Measurements from ENCODE around the gene LTBP4.

Gene LTBP4

GRCh38 chr19:40603389-40604170 lies 2.4 kb downstream of the LTBP4 start:
- Histone ChIP-seq H3K36me3 (no peaks in the 10 kb centered on the region), H3K27me3 (no peaks in the 10 kb centered on the region; the same call in 1 of the 2 replicates), H3K4me3 (peak overlapping the region; percentile 90), H3K9me3 (no peaks in the 10 kb centered on the region), H3K9ac (peak overlapping the region; percentile 91), H3K27ac (peak overlapping the region; percentile 93), H3K4me2 (peak overlapping the region; percentile 100), H4K20me1 (peaks cover 16% of the 10 kb centered on the region), H3K4me1 (peaks cover 74% of the 10 kb centered on the region)
- TF ChIP-seq Cebpa-rat (IDR thresholded peaks at IDR 0.05) = no peak

- peaks cover 16% of the 10 kb centered on the region for H4K20me1 ChIP-seq
- H3K27ac ChIP-seq = no peak overlapping the region
- peak overlapping the region; percentile 90; the same call in 1 of the 2 replicates for H3K4me3 ChIP-seq
- no peaks in the 10 kb centered on the region for H3K27me3 ChIP-seq
- H3K9me3 ChIP-seq = no peaks in the 10 kb centered on the region
- no peaks in the 10 kb centered on the region for H3K36me3 ChIP-seq
- H3K4me2 ChIP-seq = peak overlapping the region; percentile 100
- no peak for TF ChIP-seq Cebpa-rat (IDR thresholded peaks at IDR 0.05)
- H3K9ac ChIP-seq = no peak overlapping the region
- peaks cover 75% of the 10 kb centered on the region for H3K4me1 ChIP-seq
These were observed 3.0 kb downstream of the LTBP4 start for GRCh38 chr19:40604171-40604646.

- TF ChIP-seq Cebpa-rat (IDR thresholded peaks at IDR 0.05) = no peak
- Histone ChIP-seq H3K9me3 (no peaks in the 10 kb centered on the region), H3K36me3 (no peaks in the 10 kb centered on the region), H3K4me2 (peak overlapping the region; percentile 100), H3K27ac (peak overlapping the region; percentile 74; the same call in 1 of the 2 replicates), H3K27me3 (no peaks in the 10 kb centered on the region), H3K9ac (peak overlapping the region; percentile 77; the same call in 1 of the 2 replicates), H3K4me3 (peak overlapping the region; percentile 90), H4K20me1 (peaks cover 16% of the 10 kb centered on the region), H3K4me1 (peaks cover 74% of the 10 kb centered on the region)
These were observed 3.6 kb downstream of the LTBP4 start for GRCh38 chr19:40604647-40605215.

GRCh38 chr19:40605216-40605971 lies 4.2 kb downstream of the LTBP4 start:
- Histone ChIP-seq H3K27me3 (no peaks in the 10 kb centered on the region), H3K9me3 (no peaks in the 10 kb centered on the region), H3K9ac (peak overlapping the region; percentile 77), H3K36me3 (no peaks in the 10 kb centered on the region), H3K4me3 (peak overlapping the region; percentile 69), H4K20me1 (peaks cover 16% of the 10 kb centered on the region), H3K4me1 (peaks cover 74% of the 10 kb centered on the region), H3K27ac (peak overlapping the region; percentile 74), H3K4me2 (peak overlapping the region; percentile 100)
- no peak for TF ChIP-seq Cebpa-rat (IDR thresholded peaks at IDR 0.05)

GRCh38 chr19:40607311-40608239 lies 6.4 kb downstream of the LTBP4 start:
- H3K9ac ChIP-seq = no peak overlapping the region
- peaks cover 76% of the 10 kb centered on the region for H3K4me1 ChIP-seq
- H3K4me3 ChIP-seq = no peak overlapping the region
- no peak for TF ChIP-seq Cebpa-rat (IDR thresholded peaks at IDR 0.05)
- H3K27me3 ChIP-seq = no peaks in the 10 kb centered on the region
- H3K27ac ChIP-seq = no peak overlapping the region
- H4K20me1 ChIP-seq = peaks cover 16% of the 10 kb centered on the region
- no peak overlapping the region for H3K4me2 ChIP-seq
- H3K9me3 ChIP-seq = no peaks in the 10 kb centered on the region
- no peaks in the 10 kb centered on the region for H3K36me3 ChIP-seq

- no peak overlapping the region for H3K9ac ChIP-seq
- H3K4me2 ChIP-seq = no peak overlapping the region
- H4K20me1 ChIP-seq = peaks cover 13% of the 10 kb centered on the region
- H3K4me3 ChIP-seq = no peak overlapping the region
- no peaks in the 10 kb centered on the region for H3K36me3 ChIP-seq
- no peaks in the 10 kb centered on the region for H3K27me3 ChIP-seq
- H3K27ac ChIP-seq = no peak overlapping the region
- no peaks in the 10 kb centered on the region for H3K9me3 ChIP-seq
- TF ChIP-seq Cebpa-rat (IDR thresholded peaks at IDR 0.05) = no peak
- H3K4me1 ChIP-seq = peaks cover 75% of the 10 kb centered on the region
These were observed 7.1 kb downstream of the LTBP4 start for GRCh38 chr19:40608240-40608621.

GRCh38 chr19:40608957-40609356 lies 7.8 kb downstream of the LTBP4 start:
- no peaks in the 10 kb centered on the region for H3K9me3 ChIP-seq
- H3K4me2 ChIP-seq = peak overlapping the region; percentile 99
- H3K4me1 ChIP-seq = peaks cover 73% of the 10 kb centered on the region
- no peaks in the 10 kb centered on the region for H3K36me3 ChIP-seq
- no peak for TF ChIP-seq Cebpa-rat (IDR thresholded peaks at IDR 0.05)
- H3K4me3 ChIP-seq = peak overlapping the region; percentile 72
- peak overlapping the region; percentile 82 for H3K27ac ChIP-seq
- peaks cover 11% of the 10 kb centered on the region for H4K20me1 ChIP-seq
- H3K9ac ChIP-seq = peak overlapping the region; percentile 82
- H3K27me3 ChIP-seq = no peaks in the 10 kb centered on the region

GRCh38 chr19:40609561-40610395 lies 8.6 kb downstream of the LTBP4 start:
- H3K4me3 ChIP-seq = peak overlapping the region; percentile 72
- H3K4me1 ChIP-seq = peaks cover 66% of the 10 kb centered on the region
- no peak for TF ChIP-seq Cebpa-rat (IDR thresholded peaks at IDR 0.05)
- peaks cover 4% of the 10 kb centered on the region for H4K20me1 ChIP-seq
- H3K27me3 ChIP-seq = no peaks in the 10 kb centered on the region
- H3K9me3 ChIP-seq = no peaks in the 10 kb centered on the region
- H3K36me3 ChIP-seq = no peaks in the 10 kb centered on the region
- peak overlapping the region; percentile 82 for H3K27ac ChIP-seq
- peak overlapping the region; percentile 82 for H3K9ac ChIP-seq
- H3K4me2 ChIP-seq = peak overlapping the region; percentile 99

Data from BLaER1 (cell line).